HCT116 (cell line): ENCODE measurements around the gene ANKRD10.

Source experiments
- EZH2 ChIP-seq: fragments of 200-600 bp; sonication (generic); IDR thresholded peaks from 2 replicates; pipeline ENCODE4 v1.6.1; 2017; ENCODE audit warnings: antibody characterized with exemption, mixed run types
- POLR2AphosphoS5 ChIP-seq: IDR thresholded peaks from 2 replicates; pipeline ENCODE4 v1.6.1; 2011; ENCODE audit warnings: mild to moderate bottlenecking, low read depth, low read length, moderate library complexity
- YY1 ChIP-seq: IDR thresholded peaks from 2 replicates; pipeline ENCODE4 v1.6.1; 2011; ENCODE audit warnings: low read length, low read depth, moderate library complexity, mild to moderate bottlenecking; ENCODE audit not compliant: insufficient replicate concordance; ENCODE audit errors: extremely low read depth
- TF ChIP-seq, protein P1 (sequence below): IDR thresholded peaks from 2 replicates; pipeline ENCODE4 v1.6.1; 2012
- TF ChIP-seq, protein P2 (sequence below), 3 experiments: fragments of 200-600 bp in 1 of 3; sonication (generic) in 1 of 3; IDR thresholded peaks in 2 of 3; conservative IDR thresholded peaks in 1 of 3; 2 replicates each; pipeline ENCODE4 v1.5.1; 2012 to 2017; ENCODE audit warnings: low read depth in 2 of 3, low read length in 2 of 3, antibody characterized with exemption in 1 of 3, borderline replicate concordance in 1 of 3, control low read depth in 1 of 3, mild to moderate bottlenecking in 1 of 3, mixed read lengths in 1 of 3, mixed run types in 1 of 3, moderate library complexity in 1 of 3; ENCODE audit not compliant: insufficient read depth in 1 of 3
- TF ChIP-seq, protein P3 (sequence below): IDR thresholded peaks from 2 replicates; pipeline ENCODE4 v1.6.1; 2012; ENCODE audit warnings: low read depth

DNA sequence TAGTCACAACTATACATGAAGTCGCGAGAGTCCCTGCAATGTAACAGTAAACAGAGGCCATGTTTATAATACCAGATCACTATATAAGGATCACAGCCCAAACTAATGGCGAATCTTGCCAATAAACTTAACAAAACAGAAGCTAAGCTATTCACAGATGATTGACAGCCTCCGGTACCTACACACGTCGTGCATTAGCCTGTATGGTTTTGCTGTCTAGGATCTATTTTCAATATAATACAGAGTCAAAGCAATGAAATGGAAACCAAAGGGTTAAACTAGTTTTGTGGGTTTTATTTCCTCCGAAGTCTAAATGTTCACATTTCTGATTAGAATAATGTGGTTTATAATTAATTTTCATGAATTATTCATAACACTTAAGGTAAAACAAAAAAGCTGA lies 10.1 kb downstream of the ANKRD10 start:
- TF ChIP-seq, protein P1, sequence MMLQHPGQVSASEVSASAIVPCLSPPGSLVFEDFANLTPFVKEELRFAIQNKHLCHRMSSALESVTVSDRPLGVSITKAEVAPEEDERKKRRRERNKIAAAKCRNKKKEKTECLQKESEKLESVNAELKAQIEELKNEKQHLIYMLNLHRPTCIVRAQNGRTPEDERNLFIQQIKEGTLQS = no peak
- TF ChIP-seq EZH2 = no peak
- TF ChIP-seq, protein P2, sequence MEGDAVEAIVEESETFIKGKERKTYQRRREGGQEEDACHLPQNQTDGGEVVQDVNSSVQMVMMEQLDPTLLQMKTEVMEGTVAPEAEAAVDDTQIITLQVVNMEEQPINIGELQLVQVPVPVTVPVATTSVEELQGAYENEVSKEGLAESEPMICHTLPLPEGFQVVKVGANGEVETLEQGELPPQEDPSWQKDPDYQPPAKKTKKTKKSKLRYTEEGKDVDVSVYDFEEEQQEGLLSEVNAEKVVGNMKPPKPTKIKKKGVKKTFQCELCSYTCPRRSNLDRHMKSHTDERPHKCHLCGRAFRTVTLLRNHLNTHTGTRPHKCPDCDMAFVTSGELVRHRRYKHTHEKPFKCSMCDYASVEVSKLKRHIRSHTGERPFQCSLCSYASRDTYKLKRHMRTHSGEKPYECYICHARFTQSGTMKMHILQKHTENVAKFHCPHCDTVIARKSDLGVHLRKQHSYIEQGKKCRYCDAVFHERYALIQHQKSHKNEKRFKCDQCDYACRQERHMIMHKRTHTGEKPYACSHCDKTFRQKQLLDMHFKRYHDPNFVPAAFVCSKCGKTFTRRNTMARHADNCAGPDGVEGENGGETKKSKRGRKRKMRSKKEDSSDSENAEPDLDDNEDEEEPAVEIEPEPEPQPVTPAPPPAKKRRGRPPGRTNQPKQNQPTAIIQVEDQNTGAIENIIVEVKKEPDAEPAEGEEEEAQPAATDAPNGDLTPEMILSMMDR (IDR thresholded peaks at IDR 0.05 in 2 of 3, conservative IDR thresholded peaks at IDR 0.05 in 1 of 3; ENCODE audit: borderline replicate concordance in 1 of 3, insufficient read depth in 1 of 3, low read depth in 2 of 3, low read length in 2 of 3) = no peak
- TF ChIP-seq POLR2AphosphoS5 = no peak
- TF ChIP-seq, protein P3, sequence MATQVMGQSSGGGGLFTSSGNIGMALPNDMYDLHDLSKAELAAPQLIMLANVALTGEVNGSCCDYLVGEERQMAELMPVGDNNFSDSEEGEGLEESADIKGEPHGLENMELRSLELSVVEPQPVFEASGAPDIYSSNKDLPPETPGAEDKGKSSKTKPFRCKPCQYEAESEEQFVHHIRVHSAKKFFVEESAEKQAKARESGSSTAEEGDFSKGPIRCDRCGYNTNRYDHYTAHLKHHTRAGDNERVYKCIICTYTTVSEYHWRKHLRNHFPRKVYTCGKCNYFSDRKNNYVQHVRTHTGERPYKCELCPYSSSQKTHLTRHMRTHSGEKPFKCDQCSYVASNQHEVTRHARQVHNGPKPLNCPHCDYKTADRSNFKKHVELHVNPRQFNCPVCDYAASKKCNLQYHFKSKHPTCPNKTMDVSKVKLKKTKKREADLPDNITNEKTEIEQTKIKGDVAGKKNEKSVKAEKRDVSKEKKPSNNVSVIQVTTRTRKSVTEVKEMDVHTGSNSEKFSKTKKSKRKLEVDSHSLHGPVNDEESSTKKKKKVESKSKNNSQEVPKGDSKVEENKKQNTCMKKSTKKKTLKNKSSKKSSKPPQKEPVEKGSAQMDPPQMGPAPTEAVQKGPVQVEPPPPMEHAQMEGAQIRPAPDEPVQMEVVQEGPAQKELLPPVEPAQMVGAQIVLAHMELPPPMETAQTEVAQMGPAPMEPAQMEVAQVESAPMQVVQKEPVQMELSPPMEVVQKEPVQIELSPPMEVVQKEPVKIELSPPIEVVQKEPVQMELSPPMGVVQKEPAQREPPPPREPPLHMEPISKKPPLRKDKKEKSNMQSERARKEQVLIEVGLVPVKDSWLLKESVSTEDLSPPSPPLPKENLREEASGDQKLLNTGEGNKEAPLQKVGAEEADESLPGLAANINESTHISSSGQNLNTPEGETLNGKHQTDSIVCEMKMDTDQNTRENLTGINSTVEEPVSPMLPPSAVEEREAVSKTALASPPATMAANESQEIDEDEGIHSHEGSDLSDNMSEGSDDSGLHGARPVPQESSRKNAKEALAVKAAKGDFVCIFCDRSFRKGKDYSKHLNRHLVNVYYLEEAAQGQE = no peak
- no peak for TF ChIP-seq YY1
